ENCODE results near the gene ANKRD53.

The ANKRD53 gene, protein sequence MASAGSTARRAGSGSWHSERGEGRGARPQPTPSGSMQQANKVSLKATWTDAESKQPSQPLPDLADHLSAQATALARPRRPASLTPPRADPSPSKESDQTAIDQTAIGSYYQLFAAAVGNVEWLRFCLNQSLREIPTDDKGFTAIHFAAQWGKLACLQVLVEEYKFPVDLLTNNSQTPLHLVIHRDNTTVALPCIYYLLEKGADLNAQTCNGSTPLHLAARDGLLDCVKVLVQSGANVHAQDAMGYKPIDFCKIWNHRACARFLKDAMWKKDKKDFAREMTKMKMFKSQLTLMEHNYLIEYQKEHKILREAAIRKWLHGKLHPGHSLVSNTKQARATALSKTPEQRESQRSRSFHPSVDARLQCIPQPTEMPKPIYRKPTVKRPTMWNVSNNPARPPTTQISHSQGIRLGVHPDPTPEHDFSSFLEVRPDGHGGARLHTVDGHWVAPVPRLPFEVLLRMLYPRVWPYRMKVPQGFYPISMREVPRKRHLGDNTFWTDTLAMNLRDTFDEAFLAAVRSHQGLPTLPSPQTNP

GRCh38 chr2:70978341-70979179 lies at the start of gene ANKRD53:
Gene ANKRD53, plus strand, starts transcription at chr2:70978630. Its CDS starts 16 bp downstream, at chr2:70978646.
- DNase-seq, result no peak

- no peak for DNase-seq
Measured at GRCh38 chr2:70930371-70931329, 47.8 kb upstream of the ANKRD53 start.

DNA sequence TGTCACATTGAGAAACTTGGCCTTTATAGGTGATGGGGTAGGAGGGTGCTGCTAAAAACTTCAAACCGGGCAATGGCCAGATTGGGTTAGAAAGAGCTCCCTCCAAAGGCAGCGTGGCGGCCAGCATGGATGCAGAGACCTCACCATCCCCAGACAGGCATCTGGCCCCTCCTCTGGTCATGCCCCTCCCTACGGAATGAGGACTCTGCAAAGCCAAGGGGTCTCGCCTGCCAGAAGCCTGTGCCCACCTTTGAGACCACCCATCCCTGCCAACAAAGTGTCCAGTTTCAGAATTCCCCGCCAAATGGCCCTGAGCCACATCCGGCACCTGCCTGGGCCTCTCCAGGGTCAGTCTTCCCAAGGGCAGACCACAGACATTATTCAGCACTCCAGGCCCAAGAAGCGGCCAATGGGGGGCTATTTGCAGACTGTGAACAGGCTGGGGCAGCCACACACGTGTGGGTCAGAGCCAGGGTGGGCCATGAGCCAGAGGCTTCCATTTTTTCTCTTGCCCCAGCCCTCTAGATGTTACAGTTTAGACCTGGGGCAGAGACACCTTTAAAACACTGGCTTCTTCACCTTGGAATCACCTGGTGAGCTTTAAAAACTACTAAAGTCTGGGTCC lies 46.9 kb upstream of the ANKRD53 start:
- no peak for DNase-seq

GRCh38 chr2:70932631-70933230 lies 45.7 kb upstream of the ANKRD53 start:
- no peak for DNase-seq

- DNase-seq, result no peak
Measured at GRCh38 chr2:70934981-70935380, 43.4 kb upstream of the ANKRD53 start.

DNA sequence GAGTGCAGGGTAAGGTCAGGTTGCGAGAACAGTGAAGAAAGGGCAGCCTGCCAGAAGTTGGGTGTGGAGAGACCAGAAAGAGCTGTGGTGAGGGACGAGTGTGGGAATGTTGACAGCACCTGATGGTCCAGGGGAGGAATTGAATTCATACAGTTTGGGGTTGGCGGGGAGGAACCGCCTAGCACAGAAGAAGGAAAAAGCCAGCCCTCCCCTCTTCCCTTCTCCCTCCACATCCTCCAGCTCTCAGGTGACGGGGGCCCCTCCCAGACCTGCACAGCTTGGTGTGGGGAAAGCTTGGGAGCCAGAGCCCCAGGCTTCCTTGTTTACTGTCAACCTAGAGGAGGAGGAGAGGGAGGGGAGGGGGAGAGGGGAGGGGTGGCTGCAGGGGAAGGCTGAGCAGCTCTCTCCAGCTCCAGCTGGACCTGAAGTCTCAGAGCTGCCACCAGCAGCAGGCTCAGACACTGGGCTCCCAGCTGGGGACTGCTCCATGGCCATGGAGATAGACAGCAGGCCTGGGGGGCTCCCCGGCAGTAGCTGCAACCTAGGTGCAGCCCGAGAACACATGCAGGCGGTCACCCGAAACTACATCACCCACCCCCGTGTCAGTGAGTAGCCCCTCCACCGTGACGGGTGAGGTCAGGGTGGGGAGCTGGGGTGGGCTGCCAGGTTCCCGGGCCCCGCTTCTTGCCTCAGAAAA lies 42.8 kb upstream of the ANKRD53 start, which contains the start of gene ATP6V1B1:
Gene ATP6V1B1, plus strand, starts transcription at position 433 of the 697 bp plus-strand sequence. Its CDS starts 55 bp downstream, at position 488.
- DNase-seq, result no peak

GRCh38 chr2:70936165-70936978 lies 42.1 kb upstream of the ANKRD53 start:
- no peak for DNase-seq

DNA sequence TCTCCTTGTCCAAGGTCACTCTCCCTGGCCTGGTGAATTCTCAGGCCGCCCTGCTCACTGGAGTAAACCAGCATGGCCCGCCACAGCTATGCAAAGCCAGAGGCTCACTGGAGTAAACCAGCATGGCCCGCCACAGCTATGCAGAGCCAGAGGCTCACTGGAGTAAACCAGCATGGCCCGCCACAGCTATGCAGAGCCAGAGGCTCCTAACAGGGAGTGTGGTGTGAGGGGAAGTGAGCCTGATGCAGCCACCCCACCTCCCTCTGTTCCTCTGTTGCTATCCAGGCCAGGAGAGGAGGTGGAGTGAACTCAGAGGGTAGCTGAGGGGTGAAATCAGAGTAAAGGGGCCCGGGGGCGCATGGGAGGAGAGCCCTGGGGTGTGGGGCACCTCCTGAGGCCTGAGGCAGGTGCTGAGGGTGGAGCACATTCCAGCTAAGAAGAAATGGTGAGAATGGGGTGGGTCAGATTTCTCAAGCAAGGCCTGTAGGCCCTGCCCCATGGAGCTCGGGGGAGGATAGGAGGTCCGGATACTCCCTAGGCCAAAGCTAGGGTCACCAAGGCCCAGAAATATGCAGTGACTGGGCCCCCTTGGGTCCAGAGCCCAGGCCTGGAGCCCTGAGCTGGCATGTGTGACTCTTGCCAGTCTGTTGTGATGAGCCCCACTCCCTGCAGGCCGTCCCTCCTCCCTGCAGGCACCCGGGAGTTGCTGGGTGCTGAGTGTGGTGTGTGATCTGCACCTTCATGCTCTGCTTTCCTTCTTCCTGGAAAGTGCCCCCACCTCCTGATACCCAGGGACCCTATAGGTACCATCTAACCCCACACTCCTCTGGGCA lies 41.2 kb upstream of the ANKRD53 start:
- no peak for DNase-seq

DNA sequence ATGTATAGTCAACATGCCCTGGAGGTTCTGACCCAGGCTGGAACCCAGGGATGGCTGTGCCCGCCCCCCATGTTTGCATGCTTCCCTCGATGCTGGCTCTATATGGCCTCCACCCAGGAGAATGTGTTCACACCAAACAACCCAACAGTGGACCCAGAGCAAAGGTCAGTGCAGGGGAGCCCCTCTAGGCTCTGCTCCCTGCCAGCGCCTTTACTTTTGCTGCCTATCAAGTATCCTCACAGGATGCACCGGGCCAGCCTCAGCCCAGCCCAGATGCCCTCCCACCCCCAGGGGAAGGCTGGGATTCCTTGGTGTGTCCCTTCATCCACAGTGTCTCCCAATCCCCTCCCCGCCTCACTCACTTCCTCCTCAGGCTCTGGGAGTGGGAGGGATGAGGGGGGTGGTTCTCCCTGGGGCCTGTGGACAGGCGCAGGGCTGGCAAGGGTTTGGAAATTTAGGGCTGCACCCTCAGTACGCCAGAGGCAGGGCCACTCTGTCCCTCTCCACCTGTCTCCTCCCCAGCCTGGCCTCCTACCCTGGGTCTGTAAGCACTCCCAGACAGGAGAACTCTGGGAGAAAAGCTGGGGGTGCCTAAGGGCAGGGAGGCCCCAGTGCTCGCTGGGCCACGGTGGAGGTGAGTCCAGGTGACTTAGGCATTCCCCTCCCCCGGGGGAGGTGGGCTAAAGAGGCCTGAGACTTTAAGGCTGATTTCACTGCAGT lies 40.4 kb upstream of the ANKRD53 start:
- no peak for DNase-seq

- no peak for DNase-seq
Measured at GRCh38 chr2:70938586-70938950, 39.9 kb upstream of the ANKRD53 start.

GRCh38 chr2:70939001-70939838 lies 39.2 kb upstream of the ANKRD53 start:
- DNase-seq, result no peak

- no peak for DNase-seq
Measured at GRCh38 chr2:70939839-70940580, 38.4 kb upstream of the ANKRD53 start.

- DNase-seq, result no peak
Measured at GRCh38 chr2:70941186-70941585, 37.2 kb upstream of the ANKRD53 start.

- DNase-seq, result no peak
Measured at GRCh38 chr2:70941701-70942100, 36.7 kb upstream of the ANKRD53 start.

- DNase-seq, result no peak
Measured at GRCh38 chr2:70942396-70943204, 35.8 kb upstream of the ANKRD53 start.

All from CD4-positive, alpha-beta T cell treated with Interleukin-17A for 1 hour (primary cell).